Parathyroid adenoma (tissue), 2 donors: Measurements from ENCODE around the gene SFMBT2.
A peak's percentile ranks its signal among the peaks of the same experiment; 100 is the strongest.

Source experiments
- H2AFZ ChIP-seq: fragments of 300-600 bp; sonication (generic); one replicate; pipeline ENCODE4 v1.7.0; 2017; ENCODE audit warnings: antibody characterized with exemption, mild to moderate bottlenecking
- H3K27ac ChIP-seq: fragments of 300-600 bp; sonication (generic); one replicate; pipeline ENCODE4 v1.7.0; 2017
- H3K27me3 ChIP-seq: fragments of 300-600 bp; sonication (generic); one replicate; pipeline ENCODE4 v1.7.0; 2017; ENCODE audit warnings: low read length; ENCODE audit not compliant: control insufficient read depth, insufficient read depth
- H3K36me3 ChIP-seq: fragments of 300-600 bp; sonication (generic); one replicate; pipeline ENCODE4 v1.7.0; 2017; ENCODE audit warnings: low read length; ENCODE audit not compliant: control insufficient read depth, insufficient read depth
- H3K4me1 ChIP-seq: fragments of 300-600 bp; sonication (generic); one replicate; pipeline ENCODE4 v1.7.0; 2017; ENCODE audit warnings: control low read depth
- H3K4me2 ChIP-seq: fragments of 300-600 bp; sonication (generic); one replicate; pipeline ENCODE4 v1.7.0; 2017; ENCODE audit warnings: low read length
- H3K4me3 ChIP-seq: fragments of 300-600 bp; sonication (generic); one replicate; pipeline ENCODE4 v1.7.0; 2017; ENCODE audit warnings: low read depth, low read length
- H3K79me2 ChIP-seq: fragments of 300-600 bp; sonication (generic); one replicate; pipeline ENCODE4 v1.7.0; 2017; ENCODE audit warnings: control low read depth
- H3K9ac ChIP-seq: fragments of 300-600 bp; sonication (generic); one replicate; pipeline ENCODE4 v1.7.0; 2017; ENCODE audit warnings: mild to moderate bottlenecking
- H3K9me3 ChIP-seq: fragments of 300-600 bp; sonication (generic); one replicate; pipeline ENCODE4 v1.7.0; 2017; ENCODE audit warnings: low read length; ENCODE audit not compliant: control insufficient read depth
- TF ChIP-seq, protein P1 (sequence below): fragments of 300-600 bp; sonication (generic); IDR thresholded peaks from one replicate; pipeline ENCODE4 v1.7.0; 2017; ENCODE audit warnings: antibody characterized with exemption, mild to moderate bottlenecking
- donor health status: primary hyperparathyroidism.

SFMBT2 gene

DNA sequence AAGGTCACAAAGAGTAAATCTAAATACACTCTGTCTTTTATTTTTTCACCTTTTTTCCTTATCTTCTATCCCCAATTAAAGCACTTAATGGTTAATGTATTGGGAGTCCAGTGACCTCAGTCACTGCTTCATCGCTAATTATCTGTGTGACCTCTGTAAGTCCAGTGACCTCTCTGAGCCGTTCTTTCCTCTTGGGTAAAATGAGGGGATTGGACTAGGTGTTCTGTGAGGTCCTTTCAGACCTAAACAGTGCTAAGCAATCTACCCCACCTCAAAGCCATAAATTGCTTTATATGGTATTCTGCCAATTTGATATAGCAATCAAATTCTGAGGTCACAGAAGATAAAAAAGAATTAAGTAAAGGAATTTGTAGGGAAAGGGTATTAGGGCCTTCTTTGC, 3.9 kb upstream of the SFMBT2 start:
- no peaks in the 10 kb centered on the region for H3K79me2 ChIP-seq
- no peak overlapping the region for H3K4me3 ChIP-seq
- H3K4me1 ChIP-seq: peaks cover 3% of the 10 kb centered on the region
- TF ChIP-seq, protein P1, sequence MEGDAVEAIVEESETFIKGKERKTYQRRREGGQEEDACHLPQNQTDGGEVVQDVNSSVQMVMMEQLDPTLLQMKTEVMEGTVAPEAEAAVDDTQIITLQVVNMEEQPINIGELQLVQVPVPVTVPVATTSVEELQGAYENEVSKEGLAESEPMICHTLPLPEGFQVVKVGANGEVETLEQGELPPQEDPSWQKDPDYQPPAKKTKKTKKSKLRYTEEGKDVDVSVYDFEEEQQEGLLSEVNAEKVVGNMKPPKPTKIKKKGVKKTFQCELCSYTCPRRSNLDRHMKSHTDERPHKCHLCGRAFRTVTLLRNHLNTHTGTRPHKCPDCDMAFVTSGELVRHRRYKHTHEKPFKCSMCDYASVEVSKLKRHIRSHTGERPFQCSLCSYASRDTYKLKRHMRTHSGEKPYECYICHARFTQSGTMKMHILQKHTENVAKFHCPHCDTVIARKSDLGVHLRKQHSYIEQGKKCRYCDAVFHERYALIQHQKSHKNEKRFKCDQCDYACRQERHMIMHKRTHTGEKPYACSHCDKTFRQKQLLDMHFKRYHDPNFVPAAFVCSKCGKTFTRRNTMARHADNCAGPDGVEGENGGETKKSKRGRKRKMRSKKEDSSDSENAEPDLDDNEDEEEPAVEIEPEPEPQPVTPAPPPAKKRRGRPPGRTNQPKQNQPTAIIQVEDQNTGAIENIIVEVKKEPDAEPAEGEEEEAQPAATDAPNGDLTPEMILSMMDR: no peak
- no peak overlapping the region for H3K4me2 ChIP-seq
- H2AFZ ChIP-seq: no peak overlapping the region
- H3K27ac ChIP-seq: no peak overlapping the region
- no peaks in the 10 kb centered on the region for H3K27me3 ChIP-seq
- H3K9ac ChIP-seq: no peak overlapping the region
- H3K9me3 ChIP-seq: no peaks in the 10 kb centered on the region
- no peaks in the 10 kb centered on the region for H3K36me3 ChIP-seq

GRCh38 chr10:7412928-7413282, 2.1 kb upstream of the SFMBT2 start:
- Histone ChIP-seq H3K79me2 (peaks cover under 1% of the 10 kb centered on the region), H3K4me2 (peak overlapping the region; percentile 76), H3K36me3 (no peaks in the 10 kb centered on the region), H3K4me1 (peaks cover 5% of the 10 kb centered on the region), H3K9ac (no peak overlapping the region), H2AFZ (peak overlapping the region; percentile 82), H3K27me3 (no peaks in the 10 kb centered on the region), H3K9me3 (no peaks in the 10 kb centered on the region), H3K27ac (no peak overlapping the region), H3K4me3 (peak overlapping the region; percentile 25)
- TF ChIP-seq, protein P1: no peak

DNA sequence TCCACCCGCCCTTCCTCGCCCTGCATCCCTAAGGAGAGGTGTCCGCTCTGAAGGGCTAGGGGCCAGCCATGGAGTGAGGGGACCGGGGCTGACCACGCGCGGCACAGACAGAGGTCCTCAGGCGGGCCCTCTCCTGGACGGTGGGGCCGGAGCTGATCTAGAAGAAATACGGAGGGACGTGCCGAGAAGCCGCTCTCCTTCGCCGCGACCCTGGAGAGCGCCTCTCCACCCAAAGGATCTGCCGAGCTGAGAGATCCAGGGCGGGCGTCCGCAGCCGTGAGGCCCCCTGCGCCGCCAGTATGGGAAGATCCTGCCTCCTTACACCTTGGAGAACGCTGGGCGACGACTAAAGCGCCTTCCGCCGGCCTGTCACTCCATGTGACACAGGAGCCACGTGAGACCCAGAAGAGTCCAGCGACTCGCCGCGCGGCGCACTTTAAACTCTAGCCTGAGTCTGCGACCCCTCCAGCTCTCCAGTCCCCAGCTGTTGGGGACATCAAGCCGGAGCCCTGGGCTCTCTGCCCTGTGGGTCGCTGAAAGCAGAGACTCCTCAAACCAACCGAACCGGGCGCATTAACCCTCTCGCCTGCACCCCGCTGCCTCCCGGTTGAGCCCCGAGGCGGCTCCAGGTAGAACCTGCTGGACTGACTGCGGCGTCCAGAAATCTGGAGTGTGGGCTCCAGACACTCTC, 1.5 kb upstream of the SFMBT2 start:
- no peaks in the 10 kb centered on the region for H3K27me3 ChIP-seq
- H3K9me3 ChIP-seq: no peaks in the 10 kb centered on the region
- peak overlapping the region; percentile 76 for H3K4me2 ChIP-seq
- H3K36me3 ChIP-seq: no peaks in the 10 kb centered on the region
- peaks cover 5% of the 10 kb centered on the region for H3K4me1 ChIP-seq
- H3K79me2 ChIP-seq: peaks cover 2% of the 10 kb centered on the region
- no peak overlapping the region for H3K9ac ChIP-seq
- peak overlapping the region; percentile 25 for H3K4me3 ChIP-seq
- H3K27ac ChIP-seq: no peak overlapping the region
- H2AFZ ChIP-seq: peak overlapping the region; percentile 82
- TF ChIP-seq, protein P1: no peak

- Histone ChIP-seq H3K4me1 (peaks cover 9% of the 10 kb centered on the region), H3K79me2 (peaks cover 2% of the 10 kb centered on the region), H3K9me3 (no peaks in the 10 kb centered on the region), H3K27ac (no peak overlapping the region), H3K27me3 (no peaks in the 10 kb centered on the region), H3K4me3 (peak overlapping the region; percentile 81), H3K9ac (no peak overlapping the region), H3K4me2 (peak overlapping the region; percentile 76), H3K36me3 (no peaks in the 10 kb centered on the region), H2AFZ (peak overlapping the region; percentile 84)
- TF ChIP-seq, protein P1: no peak
Observed at GRCh38 chr10:7411671-7412128, 866 bp upstream of the SFMBT2 start.
